ENCODE results near the gene OR2L3. TPM values are rescaled to one million over a fixed set of nuclear protein-coding genes. Genes with fewer than 3 reads are reported as not detected.

OR2L3 gene
- not detected for total RNA-seq

DNA sequence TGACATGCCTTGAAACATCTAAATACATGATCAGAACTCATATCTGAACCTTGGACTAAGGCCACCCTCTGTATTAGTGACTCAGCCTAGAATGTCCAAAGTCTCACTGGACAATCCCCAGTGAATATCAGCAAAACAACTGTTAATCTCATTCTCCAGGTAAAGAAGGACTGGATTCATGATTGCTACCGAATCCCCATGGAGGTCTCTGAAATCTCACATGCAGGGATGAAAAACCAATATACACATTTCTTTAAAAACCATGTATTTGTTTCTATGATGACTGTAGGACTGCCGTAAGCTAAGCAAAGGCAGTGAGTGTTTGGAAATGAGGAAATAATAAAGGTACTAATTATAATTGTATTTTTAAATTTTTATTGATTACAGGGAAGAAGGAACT lies at the start of gene OR2L3:
OR2L3 (plus strand) TSS at position 301 of the 400 bp plus-strand sequence. CDS start 13,846 bp downstream, outside the sequence.
- TF ChIP-seq, protein P1, sequence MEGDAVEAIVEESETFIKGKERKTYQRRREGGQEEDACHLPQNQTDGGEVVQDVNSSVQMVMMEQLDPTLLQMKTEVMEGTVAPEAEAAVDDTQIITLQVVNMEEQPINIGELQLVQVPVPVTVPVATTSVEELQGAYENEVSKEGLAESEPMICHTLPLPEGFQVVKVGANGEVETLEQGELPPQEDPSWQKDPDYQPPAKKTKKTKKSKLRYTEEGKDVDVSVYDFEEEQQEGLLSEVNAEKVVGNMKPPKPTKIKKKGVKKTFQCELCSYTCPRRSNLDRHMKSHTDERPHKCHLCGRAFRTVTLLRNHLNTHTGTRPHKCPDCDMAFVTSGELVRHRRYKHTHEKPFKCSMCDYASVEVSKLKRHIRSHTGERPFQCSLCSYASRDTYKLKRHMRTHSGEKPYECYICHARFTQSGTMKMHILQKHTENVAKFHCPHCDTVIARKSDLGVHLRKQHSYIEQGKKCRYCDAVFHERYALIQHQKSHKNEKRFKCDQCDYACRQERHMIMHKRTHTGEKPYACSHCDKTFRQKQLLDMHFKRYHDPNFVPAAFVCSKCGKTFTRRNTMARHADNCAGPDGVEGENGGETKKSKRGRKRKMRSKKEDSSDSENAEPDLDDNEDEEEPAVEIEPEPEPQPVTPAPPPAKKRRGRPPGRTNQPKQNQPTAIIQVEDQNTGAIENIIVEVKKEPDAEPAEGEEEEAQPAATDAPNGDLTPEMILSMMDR (IDR thresholded peaks at IDR 0.05; ENCODE audit: low read depth) = no peak

- TF ChIP-seq, protein P1 (IDR thresholded peaks at IDR 0.05; ENCODE audit: low read depth) = no peak
Observed at GRCh38 chr1:247998811-247999210, 47.8 kb upstream of the OR2L3 start.

- TF ChIP-seq, protein P1 (IDR thresholded peaks at IDR 0.05; ENCODE audit: low read depth) = no peak
Observed at GRCh38 chr1:248000169-248000568, 46.5 kb upstream of the OR2L3 start.

DNA sequence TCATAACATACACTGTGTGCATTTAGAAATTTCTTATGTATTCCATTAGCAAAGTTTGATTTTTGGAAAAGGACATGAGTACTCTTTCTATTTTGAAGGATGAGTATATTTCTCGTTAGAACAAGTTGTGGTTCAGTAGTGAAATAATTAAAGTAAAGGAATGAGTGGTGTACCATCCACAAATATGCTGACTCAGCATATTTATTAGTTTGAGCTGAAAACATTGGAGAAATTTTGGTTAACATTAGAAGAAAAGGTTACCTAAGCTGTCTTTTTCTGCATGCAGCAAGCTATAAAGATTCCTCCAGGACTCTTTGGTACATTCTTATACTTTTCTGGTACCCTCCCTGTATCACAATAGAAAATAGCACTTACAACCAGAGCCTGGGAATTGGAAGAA lies 38.9 kb upstream of the OR2L3 start:
- TF ChIP-seq, protein P1 (IDR thresholded peaks at IDR 0.05; ENCODE audit: low read depth) = no peak

DNA sequence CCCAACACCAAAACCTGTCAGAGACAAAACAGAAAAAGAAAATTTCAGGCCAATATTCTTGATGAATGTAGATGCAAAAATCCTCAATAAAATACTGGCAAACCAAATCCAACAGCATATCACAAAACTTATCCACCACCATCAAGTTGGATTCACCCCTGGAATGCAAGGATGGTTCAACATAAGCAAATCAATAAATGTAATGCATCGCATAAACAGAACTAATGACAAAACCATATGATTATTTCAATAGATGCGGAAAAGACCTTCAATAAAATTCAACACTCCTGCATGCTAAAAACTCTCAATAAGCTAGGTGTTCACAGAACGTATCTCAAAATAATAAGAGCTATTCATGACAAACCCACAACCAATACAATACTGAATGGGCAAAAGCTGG lies 37.0 kb upstream of the OR2L3 start:
- TF ChIP-seq, protein P1 (IDR thresholded peaks at IDR 0.05; ENCODE audit: low read depth) = no peak

DNA sequence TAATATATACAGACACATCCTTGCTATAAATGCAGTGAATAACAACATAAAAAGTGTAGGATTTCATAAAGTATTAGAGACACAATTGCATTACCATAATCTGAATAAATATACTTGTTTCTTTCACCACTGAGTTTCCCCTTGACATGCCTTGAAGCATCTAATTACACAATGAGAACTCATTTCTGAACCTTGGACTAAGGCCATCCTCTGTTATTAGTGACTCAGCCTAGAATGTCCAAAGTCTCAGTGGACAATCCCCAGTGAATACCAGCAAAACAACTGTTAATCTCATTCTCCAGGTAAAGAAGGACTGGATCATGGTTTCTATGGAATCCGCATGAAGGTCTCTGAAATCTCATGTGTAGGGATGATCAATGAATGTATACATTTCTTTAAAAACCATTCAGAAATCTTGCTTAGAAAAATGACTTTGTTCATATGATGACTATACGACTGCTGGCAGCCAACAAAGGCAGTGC lies 33.4 kb upstream of the OR2L3 start, which contains the start of gene OR2L5:
OR2L5 (plus strand) TSS at position 432 of the 482 bp plus-strand sequence. CDS start 8,288 bp downstream, outside the sequence.
- TF ChIP-seq, protein P1 (IDR thresholded peaks at IDR 0.05; ENCODE audit: low read depth) = no peak

DNA sequence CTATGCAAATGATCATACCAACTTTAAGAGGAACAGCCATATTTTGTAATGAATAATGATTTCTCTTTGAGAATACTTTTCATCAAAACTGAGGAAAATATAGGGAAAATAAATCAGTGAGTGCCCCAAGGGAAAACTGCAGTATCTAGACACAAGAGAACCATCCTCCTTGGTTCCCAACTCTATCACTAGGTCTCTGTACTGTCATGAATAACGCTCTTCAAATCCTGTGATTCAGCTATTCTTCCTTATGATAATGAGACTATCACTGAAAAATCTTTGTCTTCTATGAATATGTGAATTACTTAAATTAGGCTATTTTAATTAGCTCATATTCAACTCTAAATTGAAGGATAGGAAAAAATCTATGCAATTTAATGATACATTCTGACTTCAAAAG lies 30.8 kb upstream of the OR2L3 start:
- TF ChIP-seq, protein P1 (IDR thresholded peaks at IDR 0.05; ENCODE audit: low read depth) = no peak
